Superior temporal gyrus (tissue), 1 donor: ENCODE data around the gene ZNF582.

Experiments
- DNase-seq: peaks from one replicate; pipeline ENCODE4 v3.0.0-alpha.2; 2016; ENCODE audit errors: extremely low spot score

The ZNF582 gene

GRCh38 chr19:56393119-56394012, at the start of gene ZNF582:
ZNF582 (minus strand) TSS chr19:56393534; CDS start chr19:56391752, 1,782 bp downstream.
- DNase-seq = peak; percentile 97

- no peak for DNase-seq
Observed at GRCh38 chr19:56441206-56441792, 48.0 kb upstream of the ZNF582 start.

GRCh38 chr19:56423985-56424353, 30.6 kb upstream of the ZNF582 start:
- DNase-seq = no peak

- DNase-seq = no peak
Observed at GRCh38 chr19:56423276-56423984, 30.1 kb upstream of the ZNF582 start.

- DNase-seq = no peak
Observed at GRCh38 chr19:56405062-56405461, 11.7 kb upstream of the ZNF582 start.

GRCh38 chr19:56404705-56405056, 11.3 kb upstream of the ZNF582 start:
- DNase-seq = no peak

GRCh38 chr19:56403764-56404704, 10.7 kb upstream of the ZNF582 start, which contains the start of gene ZNF583:
ZNF583 (plus strand) TSS chr19:56404332; CDS start chr19:56407115, 2,783 bp downstream.
- peak; percentile 96 for DNase-seq

- DNase-seq = no peak
Observed at GRCh38 chr19:56403261-56403660, 9.9 kb upstream of the ZNF582 start.

- no peak for DNase-seq
Observed at GRCh38 chr19:56400485-56400884, 7.2 kb upstream of the ZNF582 start.

GRCh38 chr19:56398809-56399208, 5.5 kb upstream of the ZNF582 start:
- no peak for DNase-seq

GRCh38 chr19:56383826-56384605, 9.3 kb downstream of the ZNF582 start:
- DNase-seq = no peak

GRCh38 chr19:56377105-56377924, 16.0 kb downstream of the ZNF582 start:
- DNase-seq = no peak

GRCh38 chr19:56372281-56372680, 21.1 kb downstream of the ZNF582 start:
- no peak for DNase-seq

- DNase-seq = no peak
Observed at GRCh38 chr19:56369886-56370676, 23.3 kb downstream of the ZNF582 start.

GRCh38 chr19:56367829-56368711, 25.3 kb downstream of the ZNF582 start:
- DNase-seq = peak; percentile 73

GRCh38 chr19:56360841-56361240, 32.5 kb downstream of the ZNF582 start:
- DNase-seq = no peak

GRCh38 chr19:56356944-56357343, 36.4 kb downstream of the ZNF582 start:
- no peak for DNase-seq

GRCh38 chr19:56355517-56355916, 37.8 kb downstream of the ZNF582 start:
- DNase-seq = no peak
